Mucosa of rectum (tissue), 2 donors: Measurements from ENCODE around the gene OR1A2.
"Not testable (repeated sequence)": the region's sequence is repeated elsewhere in the genome, so short reads cannot be mapped to it uniquely, and the experiment has no call there.

Experiments
- H3K27ac ChIP-seq, 2 donors: one replicate each; pipeline ENCODE4 v1.7.0; 2013; ENCODE audit warnings: inconsistent platforms in 2 of 2, low read depth in 2 of 2, low read length in 2 of 2
- H3K27me3 ChIP-seq, 2 donors: one replicate each; pipeline ENCODE4 v1.7.0; 2013; ENCODE audit warnings: low read length in 2 of 2; ENCODE audit not compliant: control insufficient read depth in 2 of 2, insufficient read depth in 2 of 2
- H3K36me3 ChIP-seq, 2 donors: one replicate each; pipeline ENCODE4 v1.7.0; 2013; ENCODE audit warnings: low read length in 2 of 2; ENCODE audit not compliant: control insufficient read depth in 2 of 2, insufficient read depth in 2 of 2
- H3K4me1 ChIP-seq, 2 donors: one replicate each; pipeline ENCODE4 v1.7.0; 2013; ENCODE audit warnings: low read length in 2 of 2, mild to moderate bottlenecking in 1 of 2; ENCODE audit not compliant: control insufficient read depth in 2 of 2, insufficient read depth in 2 of 2
- H3K4me3 ChIP-seq, 2 donors: one replicate each; pipeline ENCODE4 v1.7.0; 2013; ENCODE audit warnings: low read length in 2 of 2
- H3K9ac ChIP-seq, 2 donors: one replicate each; pipeline ENCODE4 v1.7.0; 2013; ENCODE audit warnings: low read length in 2 of 2, low read depth in 1 of 2, mild to moderate bottlenecking in 1 of 2
- H3K9me3 ChIP-seq, 2 donors: one replicate each; pipeline ENCODE4 v1.7.0; 2013; ENCODE audit warnings: low read length in 2 of 2; ENCODE audit not compliant: control insufficient read depth in 2 of 2
- donor health status: healthy.
- donor health status: Normal muscosa, but diverticular disease.

OR1A2 gene, protein sequence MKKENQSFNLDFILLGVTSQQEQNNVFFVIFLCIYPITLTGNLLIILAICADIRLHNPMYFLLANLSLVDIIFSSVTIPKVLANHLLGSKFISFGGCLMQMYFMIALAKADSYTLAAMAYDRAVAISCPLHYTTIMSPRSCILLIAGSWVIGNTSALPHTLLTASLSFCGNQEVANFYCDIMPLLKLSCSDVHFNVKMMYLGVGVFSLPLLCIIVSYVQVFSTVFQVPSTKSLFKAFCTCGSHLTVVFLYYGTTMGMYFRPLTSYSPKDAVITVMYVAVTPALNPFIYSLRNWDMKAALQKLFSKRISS

DNA sequence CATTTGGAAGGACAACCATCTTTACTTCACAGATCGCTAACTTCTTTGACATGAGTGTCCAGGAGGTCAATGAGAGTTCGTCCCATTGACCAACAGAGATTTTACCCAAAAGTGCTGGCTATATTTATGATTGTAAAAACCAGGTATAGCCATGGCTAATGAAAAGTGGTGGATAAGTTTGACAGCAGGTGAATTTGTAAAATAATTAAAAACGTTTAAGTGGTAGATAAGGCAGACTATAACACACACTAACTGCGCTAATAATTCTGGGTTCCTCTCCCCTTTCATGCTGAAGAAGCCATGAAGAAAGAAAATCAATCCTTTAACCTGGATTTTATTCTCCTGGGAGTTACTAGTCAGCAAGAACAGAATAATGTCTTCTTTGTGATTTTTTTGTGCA lies at the start of gene OR1A2:
Gene OR1A2, plus strand, starts transcription at position 301 of the 400 bp plus-strand sequence. Its CDS starts 0 bp downstream, at position 301.
- Histone ChIP-seq H3K27ac (no peak within 1 kb of the TSS), H3K4me3 (no peak within 1 kb of the TSS), H3K36me3 (no peaks in the 10 kb centered on the region), H3K9me3 (no peaks in the 10 kb centered on the region), H3K4me1 (no peaks in the 10 kb centered on the region), H3K9ac (no peak within 1 kb of the TSS), H3K27me3 (peaks cover 0 to 2% of the 10 kb centered on the region in 2 donors)

- H3K9ac ChIP-seq: no peak overlapping the region
- H3K4me1 ChIP-seq: no peaks in the 10 kb centered on the region
- H3K9me3 ChIP-seq: no peaks in the 10 kb centered on the region
- H3K27ac ChIP-seq: no peak overlapping the region
- H3K27me3 ChIP-seq: no peaks in the 10 kb centered on the region
- H3K4me3 ChIP-seq: no peak overlapping the region
- H3K36me3 ChIP-seq: no peaks in the 10 kb centered on the region
Observed at GRCh38 chr17:3157218-3157617, 40.1 kb upstream of the OR1A2 start.

DNA sequence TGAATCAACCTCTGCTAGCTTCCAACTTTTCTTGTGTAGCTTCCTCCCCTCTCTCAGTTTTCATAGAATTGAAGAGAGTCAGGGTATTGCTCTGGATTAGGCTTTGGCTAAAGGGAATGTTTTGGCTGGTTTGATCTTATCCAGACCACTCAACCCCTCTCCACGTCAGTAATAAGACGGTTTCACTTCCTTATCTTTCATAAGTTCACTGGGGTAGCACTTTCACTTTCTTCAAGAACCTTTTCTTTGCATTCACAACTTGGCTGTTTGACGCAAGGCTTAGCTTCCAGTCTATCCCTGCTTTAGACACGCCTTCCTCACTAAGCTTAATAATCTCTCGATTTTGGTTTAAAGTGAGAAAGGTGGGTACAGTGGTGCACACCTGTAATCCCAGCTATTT lies 29.7 kb upstream of the OR1A2 start:
- Histone ChIP-seq H3K9ac (no peak overlapping the region), H3K4me3 (no peak overlapping the region), H3K9me3 (no peaks in the 10 kb centered on the region), H3K4me1 (no peaks in the 10 kb centered on the region), H3K27me3 (no peaks in the 10 kb centered on the region), H3K36me3 (no peaks in the 10 kb centered on the region), H3K27ac (no peak overlapping the region)

DNA sequence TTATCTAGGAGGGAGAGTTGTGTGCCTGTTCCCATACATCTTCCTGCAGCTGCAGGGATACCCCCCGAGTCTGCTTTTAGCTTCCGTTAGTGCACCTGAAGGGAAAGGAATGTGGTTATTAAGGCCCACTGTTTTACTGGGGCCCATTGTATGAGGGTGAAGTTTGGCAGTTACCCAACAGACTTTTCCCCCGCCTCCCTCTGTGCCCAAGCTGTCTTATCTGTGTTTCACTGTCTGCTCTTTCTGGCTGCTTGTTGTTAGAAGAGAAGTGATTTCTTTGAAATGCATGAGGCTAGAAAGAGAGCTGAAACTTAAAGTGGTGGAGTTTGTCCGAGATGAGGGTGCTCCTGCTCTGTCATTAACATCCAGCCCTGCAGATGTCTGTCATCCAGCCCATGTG lies 7.4 kb upstream of the OR1A2 start:
- no peak overlapping the region for H3K27ac ChIP-seq
- peaks cover 3 to 5% of the 10 kb centered on the region in 2 donors for H3K27me3 ChIP-seq
- H3K9me3 ChIP-seq: no peaks in the 10 kb centered on the region
- no peak overlapping the region for H3K9ac ChIP-seq
- no peak overlapping the region for H3K4me3 ChIP-seq
- H3K4me1 ChIP-seq: no peaks in the 10 kb centered on the region
- no peaks in the 10 kb centered on the region for H3K36me3 ChIP-seq

- H3K4me3 ChIP-seq: no peak within 1 kb of the TSS
- H3K9ac ChIP-seq: no peak within 1 kb of the TSS
- H3K36me3 ChIP-seq: no peaks in the 10 kb centered on the region
- no peak within 1 kb of the TSS for H3K27ac ChIP-seq
- H3K9me3 ChIP-seq: no peaks in the 10 kb centered on the region
- no peaks in the 10 kb centered on the region for H3K4me1 ChIP-seq
- no peaks in the 10 kb centered on the region for H3K27me3 ChIP-seq
Observed at GRCh38 chr17:3207367-3207766, 10.0 kb downstream of the OR1A2 start, which contains the start of gene OR1A1. Gene OR1A1 (plus strand): TSS chr17:3207667. CDS start chr17:3215621, 7,954 bp downstream.

GRCh38 chr17:3208484-3208883 lies 11.2 kb downstream of the OR1A2 start:
- Histone ChIP-seq H3K4me1 (no peaks in the 10 kb centered on the region), H3K9me3 (no peaks in the 10 kb centered on the region), H3K36me3 (no peaks in the 10 kb centered on the region), H3K27ac (no peak overlapping the region), H3K9ac (no peak overlapping the region), H3K4me3 (no peak overlapping the region), H3K27me3 (no peaks in the 10 kb centered on the region)

GRCh38 chr17:3213001-3213400 lies 15.7 kb downstream of the OR1A2 start:
- Histone ChIP-seq H3K36me3 (no peaks in the 10 kb centered on the region), H3K4me1 (no peaks in the 10 kb centered on the region), H3K4me3 (no peak overlapping the region), H3K9ac (no peak overlapping the region), H3K9me3 (no peaks in the 10 kb centered on the region), H3K27me3 (no peaks in the 10 kb centered on the region), H3K27ac (no peak overlapping the region)

DNA sequence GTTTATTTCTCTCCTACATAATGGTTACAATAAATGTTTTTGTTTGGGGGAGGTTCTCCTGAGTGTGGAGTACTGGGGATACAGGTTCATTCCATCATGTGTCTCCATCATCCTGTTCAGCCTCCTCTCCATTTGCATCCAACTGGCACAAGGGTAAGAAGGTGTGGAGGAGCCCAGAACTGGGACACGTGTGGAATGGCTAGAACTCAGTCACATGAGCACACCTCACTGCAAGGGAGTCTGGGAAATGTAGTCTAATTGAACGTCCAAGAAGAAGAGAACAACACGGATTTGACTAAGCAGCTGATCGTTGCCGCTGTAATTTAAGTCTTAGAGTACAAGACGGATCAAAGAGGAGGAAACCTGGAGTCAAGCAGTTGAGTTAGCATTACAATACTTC lies 16.3 kb downstream of the OR1A2 start:
- Histone ChIP-seq H3K9me3 (no peaks in the 10 kb centered on the region), H3K27me3 (no peaks in the 10 kb centered on the region), H3K4me3 (no peak overlapping the region), H3K36me3 (no peaks in the 10 kb centered on the region), H3K27ac (no peak overlapping the region), H3K4me1 (no peaks in the 10 kb centered on the region), H3K9ac (no peak overlapping the region)

- not testable (repeated sequence) for H3K9ac ChIP-seq, H3K9me3 ChIP-seq, H3K36me3 ChIP-seq, H3K27me3 ChIP-seq, H3K27ac ChIP-seq, H3K4me1 ChIP-seq, H3K4me3 ChIP-seq
Observed at GRCh38 chr17:3219978-3220377, 22.7 kb downstream of the OR1A2 start.

GRCh38 chr17:3221850-3222249 lies 24.5 kb downstream of the OR1A2 start:
- no peak overlapping the region for H3K9ac ChIP-seq
- H3K36me3 ChIP-seq: no peaks in the 10 kb centered on the region
- H3K27ac ChIP-seq: no peak overlapping the region
- H3K9me3 ChIP-seq: no peaks in the 10 kb centered on the region
- no peak overlapping the region for H3K4me3 ChIP-seq
- H3K4me1 ChIP-seq: no peaks in the 10 kb centered on the region
- H3K27me3 ChIP-seq: no peaks in the 10 kb centered on the region
